Neural progenitor cell (in vitro differentiated cells): ENCODE measurements around the gene FAM43B. TPM values are rescaled to one million over a fixed set of nuclear protein-coding genes. Genes with fewer than 3 reads are reported as not detected.

Experiments used
- DNase-seq: peaks from one replicate; pipeline ENCODE4 v3.0.0-alpha.2; 2016; ENCODE audit warnings: low spot score
- H2AFZ ChIP-seq: fragments of 200-600 bp; sonication (generic); replicated peaks from 2 replicates; pipeline ENCODE4 v1.6.1; 2016; ENCODE audit warnings: antibody characterized with exemption
- H3F3A ChIP-seq: fragments of 200-600 bp; sonication (generic); 2 replicates; pipeline ENCODE4 v1.6.1; 2016; ENCODE audit warnings: antibody characterized with exemption, low read depth
- H3K27ac ChIP-seq: fragments of 200-600 bp; sonication (generic); 2 replicates; pipeline ENCODE4 v1.5.1; 2016; ENCODE audit warnings: mild to moderate bottlenecking
- H3K27me3 ChIP-seq: fragments of 200-600 bp; sonication (generic); 2 replicates; pipeline ENCODE4 v1.6.1; 2016; ENCODE audit warnings: mild to moderate bottlenecking, moderate library complexity
- H3K36me3 ChIP-seq: fragments of 200-600 bp; sonication (generic); 2 replicates; pipeline ENCODE4 v1.5.1; 2016
- H3K4me1 ChIP-seq: fragments of 200-600 bp; sonication (generic); 2 replicates; pipeline ENCODE4 v1.6.1; 2016; ENCODE audit warnings: mixed run types
- H3K4me2 ChIP-seq: fragments of 200-600 bp; sonication (generic); 2 replicates; pipeline ENCODE4 v1.6.1; 2016
- H3K4me3 ChIP-seq: fragments of 200-600 bp; sonication (generic); 2 replicates; pipeline ENCODE4 v1.5.1; 2016
- H3K79me2 ChIP-seq: fragments of 200-600 bp; sonication (generic); 2 replicates; pipeline ENCODE4 v1.6.1; 2016; ENCODE audit warnings: low read depth
- H3K9ac ChIP-seq: fragments of 200-600 bp; sonication (generic); 2 replicates; pipeline ENCODE4 v1.6.1; 2016
- H3K9me3 ChIP-seq: fragments of 200-600 bp; sonication (generic); 2 replicates; pipeline ENCODE4 v1.5.1; 2016; ENCODE audit warnings: low read depth
- H4K20me1 ChIP-seq: fragments of 200-600 bp; sonication (generic); 2 replicates; pipeline ENCODE4 v1.6.1; 2016; ENCODE audit warnings: low read depth
- H3K27ac Mint-ChIP-seq: 3 replicates; pipeline ENCODE4 v1.8.0; 2021; ENCODE audit warnings: mixed read lengths
- H3K27me3 Mint-ChIP-seq: 2 replicates; pipeline ENCODE4 v1.8.0; 2022; ENCODE audit warnings: low read depth, mild to moderate bottlenecking, inconsistent platforms, moderate library complexity, mixed read lengths; ENCODE audit not compliant: insufficient read depth
- H3K36me3 Mint-ChIP-seq: 3 replicates; pipeline ENCODE4 v1.8.0; 2021; ENCODE audit warnings: mixed read lengths
- H3K4me1 Mint-ChIP-seq: 3 replicates; pipeline ENCODE4 v1.8.0; 2021; ENCODE audit warnings: mixed read lengths
- H3K4me3 Mint-ChIP-seq: 3 replicates; pipeline ENCODE4 v1.8.0; 2021; ENCODE audit warnings: mild to moderate bottlenecking, moderate library complexity, mixed read lengths
- H3K9me3 Mint-ChIP-seq: 3 replicates; pipeline ENCODE4 v1.8.0; 2020; ENCODE audit warnings: mixed read lengths
- CTCF ChIP-seq: fragments of 200-600 bp; sonication (generic); IDR thresholded peaks from 2 replicates; pipeline ENCODE4 v1.5.1; 2017; ENCODE audit warnings: antibody characterized with exemption, mild to moderate bottlenecking
- EZH2 ChIP-seq: fragments of 200-600 bp; sonication (generic); IDR thresholded peaks from 2 replicates; pipeline ENCODE4 v1.6.1; 2017; ENCODE audit warnings: antibody characterized with exemption, mild to moderate bottlenecking, moderate library complexity
- EZH2phosphoT487 ChIP-seq: fragments of 200-600 bp; sonication (generic); IDR thresholded peaks from 2 replicates; pipeline ENCODE4 v1.6.1; 2017; ENCODE audit warnings: antibody characterized with exemption
- total RNA-seq: library from RNA; depleted of rRNA; stranded (reverse); fragments of >200 nt; gene quantifications from 2 replicates; pipeline ENCODE4 v1.2.3, GENCODE V29; 2015; ENCODE audit warnings: low replicate concordance

Gene FAM43B
- total RNA-seq, 1 donor from 2014 or later: not detected

- peaks cover 37% of the 10 kb centered on the region for H3K27me3 Mint-ChIP-seq
- no peaks in the 10 kb centered on the region for H3F3A ChIP-seq
- peaks cover 99% of the 10 kb centered on the region for H3K27me3 ChIP-seq
Measured at GRCh38 chr1:20558191-20558590, 5.8 kb downstream of the FAM43B start.

DNA sequence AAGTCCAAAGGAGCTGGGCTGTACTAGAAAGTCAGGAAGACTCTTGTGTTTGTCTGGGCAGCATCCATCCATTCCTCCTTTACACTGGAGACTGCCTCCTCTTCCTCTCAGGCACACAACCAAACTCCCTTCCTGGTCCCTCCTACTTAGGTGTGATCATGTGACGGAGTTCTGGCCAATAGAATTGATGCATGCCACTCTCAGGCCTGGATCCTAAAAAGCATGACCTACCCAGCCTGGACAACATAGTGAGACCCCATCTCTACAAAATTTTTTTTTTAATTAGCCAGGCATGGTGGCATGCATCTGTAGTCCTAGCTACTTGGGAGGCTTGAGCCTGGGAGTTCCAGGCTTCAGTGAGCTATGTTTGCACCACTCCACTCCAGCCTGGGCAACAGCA, 8.6 kb downstream of the FAM43B start:
- H3K79me2 ChIP-seq: no peaks in the 10 kb centered on the region
- Mint-ChIP-seq H3K9me3 (no peaks in the 10 kb centered on the region), H3K27ac (no peak overlapping the region), H3K27me3 (peaks cover 25% of the 10 kb centered on the region), H3K4me1 (no peaks in the 10 kb centered on the region), H3K36me3 (no peaks in the 10 kb centered on the region), H3K4me3 (no peak overlapping the region)
- no peak overlapping the region for H3K4me2 ChIP-seq
- H3K4me1 ChIP-seq: no peaks in the 10 kb centered on the region
- no peak overlapping the region for H3K9ac ChIP-seq
- H3K27me3 ChIP-seq: peaks cover 84% of the 10 kb centered on the region
- no peak overlapping the region for H3K4me3 ChIP-seq
- TF ChIP-seq CTCF (no peak), EZH2 (no peak), EZH2phosphoT487 (no peak)
- H4K20me1 ChIP-seq: no peaks in the 10 kb centered on the region
- H3K27ac ChIP-seq: no peak overlapping the region
- no peaks in the 10 kb centered on the region for H3K36me3 ChIP-seq
- H2AFZ ChIP-seq: no peak overlapping the region
- no peak for DNase-seq
- H3F3A ChIP-seq: no peaks in the 10 kb centered on the region
- H3K9me3 ChIP-seq: no peaks in the 10 kb centered on the region

More at GRCh38 chr1:20558191-20558590, 5.8 kb downstream of the FAM43B start:
- H3K4me2 ChIP-seq: no peak overlapping the region
- no peaks in the 10 kb centered on the region for H3K9me3 ChIP-seq
- H3K36me3 Mint-ChIP-seq: no peaks in the 10 kb centered on the region
- no peaks in the 10 kb centered on the region for H3K36me3 ChIP-seq
- DNase-seq: no peak
- no peak overlapping the region for H2AFZ ChIP-seq
- no peak for TF ChIP-seq CTCF
- H3K4me3 Mint-ChIP-seq: no peak overlapping the region
- H4K20me1 ChIP-seq: peaks cover 7% of the 10 kb centered on the region
- no peak overlapping the region for H3K4me3 ChIP-seq
- no peaks in the 10 kb centered on the region for H3K79me2 ChIP-seq
- H3K27ac ChIP-seq: no peak overlapping the region
- H3K9me3 Mint-ChIP-seq: no peaks in the 10 kb centered on the region
- H3K9ac ChIP-seq: no peak overlapping the region
- H3K27ac Mint-ChIP-seq: no peak overlapping the region
- H3K4me1 ChIP-seq: peaks cover 4% of the 10 kb centered on the region
- peaks cover 3% of the 10 kb centered on the region for H3K4me1 Mint-ChIP-seq

DNA sequence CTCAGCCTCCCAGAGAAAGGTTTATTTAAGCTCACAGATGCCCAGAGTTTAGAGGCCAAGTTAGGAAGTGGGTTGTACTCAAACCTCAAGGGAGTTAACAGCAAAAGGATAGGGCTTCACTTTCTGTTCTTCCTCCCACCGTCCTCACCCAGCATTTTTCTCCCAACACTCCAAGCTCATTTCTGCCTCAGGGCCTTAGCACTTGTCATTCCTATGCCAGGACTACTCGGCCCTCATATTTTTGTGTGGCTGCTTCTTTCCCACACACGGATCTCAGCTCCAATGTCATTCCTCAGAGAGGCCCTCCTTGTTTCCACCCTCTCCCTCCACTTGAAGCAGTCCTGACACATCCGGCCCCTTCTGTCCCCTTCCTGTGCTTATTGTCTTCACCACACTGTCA, 12.9 kb downstream of the FAM43B start:
- Mint-ChIP-seq H3K27me3 (peaks cover 21% of the 10 kb centered on the region), H3K36me3 (no peaks in the 10 kb centered on the region)
- no peak for TF ChIP-seq EZH2phosphoT487
- no peak for TF ChIP-seq CTCF
- TF ChIP-seq EZH2: no peak

More for the DNA sequence above, 12.9 kb downstream of the FAM43B start:
- no peak for DNase-seq
- no peak overlapping the region for H3K4me3 Mint-ChIP-seq
- peaks cover 47% of the 10 kb centered on the region for H3K27me3 ChIP-seq
- no peaks in the 10 kb centered on the region for H3K4me1 ChIP-seq
- H3K4me3 ChIP-seq: no peak overlapping the region
- no peaks in the 10 kb centered on the region for H3F3A ChIP-seq
- no peaks in the 10 kb centered on the region for H3K4me1 Mint-ChIP-seq
- H3K4me2 ChIP-seq: no peak overlapping the region
- no peak overlapping the region for H3K9ac ChIP-seq
- no peaks in the 10 kb centered on the region for H3K9me3 ChIP-seq
- no peaks in the 10 kb centered on the region for H4K20me1 ChIP-seq
- H3K27ac ChIP-seq: no peak overlapping the region
- H3K36me3 ChIP-seq: no peaks in the 10 kb centered on the region
- H2AFZ ChIP-seq: no peak overlapping the region
- H3K9me3 Mint-ChIP-seq: no peaks in the 10 kb centered on the region
- H3K27ac Mint-ChIP-seq: no peak overlapping the region
- no peaks in the 10 kb centered on the region for H3K79me2 ChIP-seq
